Stimulated activated CD4-positive, alpha-beta T cell treated with anti-CD3 and anti-CD28 coated beads, TNF-alpha, amount 100 ng/mL, for 24 hours (primary cell): ENCODE measurements around the gene LUZP2.
"Not testable (repeated sequence)": the region's sequence is repeated elsewhere in the genome, so short reads cannot be mapped to it uniquely, and the experiment has no call there.

Source experiments
- DNase-seq, 3 experiments: peaks; one replicate each; pipeline ENCODE4 v3.0.0-alpha.2; 2020; ENCODE audit warnings: low read depth in 3 of 3

LUZP2 gene

GRCh38 chr11:24900960-24901549 lies 404.2 kb downstream of the LUZP2 start:
- no peak for DNase-seq

- no peak for DNase-seq
These were observed 406.7 kb downstream of the LUZP2 start for GRCh38 chr11:24903555-24903954.

- DNase-seq: no peak
These were observed 428.2 kb downstream of the LUZP2 start for GRCh38 chr11:24925091-24925490.

- DNase-seq: no peak
These were observed 435.5 kb downstream of the LUZP2 start for GRCh38 chr11:24932110-24933000.

- no peak for DNase-seq
These were observed 438.0 kb downstream of the LUZP2 start for GRCh38 chr11:24934733-24935439.

GRCh38 chr11:24944891-24945290 lies 448.0 kb downstream of the LUZP2 start:
- DNase-seq: no peak

GRCh38 chr11:24949406-24949805 lies 452.6 kb downstream of the LUZP2 start:
- no peak for DNase-seq

- no peak for DNase-seq
These were observed 467.0 kb downstream of the LUZP2 start for GRCh38 chr11:24963852-24964251.

GRCh38 chr11:24965748-24966147 lies 468.9 kb downstream of the LUZP2 start:
- DNase-seq: no peak

GRCh38 chr11:24993903-24994302 lies 497.1 kb downstream of the LUZP2 start:
- DNase-seq: not testable (repeated sequence)

GRCh38 chr11:24999929-25000328 lies 503.1 kb downstream of the LUZP2 start:
- not testable (repeated sequence) for DNase-seq

GRCh38 chr11:25037431-25037830 lies 540.6 kb downstream of the LUZP2 start:
- no peak for DNase-seq

GRCh38 chr11:25038131-25038530 lies 541.3 kb downstream of the LUZP2 start:
- DNase-seq: no peak

- no peak for DNase-seq
These were observed 542.3 kb downstream of the LUZP2 start for GRCh38 chr11:25039165-25039564.

GRCh38 chr11:25048632-25049031 lies 551.8 kb downstream of the LUZP2 start:
- DNase-seq: no peak

- DNase-seq: no peak
These were observed 556.0 kb downstream of the LUZP2 start for GRCh38 chr11:25052844-25053243.

GRCh38 chr11:25057861-25058260 lies 561.0 kb downstream of the LUZP2 start:
- no peak for DNase-seq

- no peak for DNase-seq
These were observed 568.9 kb downstream of the LUZP2 start for GRCh38 chr11:25065746-25066145.

GRCh38 chr11:25066706-25067105 lies 569.9 kb downstream of the LUZP2 start:
- DNase-seq: no peak

GRCh38 chr11:25068451-25068850 lies 571.6 kb downstream of the LUZP2 start:
- no peak for DNase-seq

GRCh38 chr11:25094085-25094802 lies 597.4 kb downstream of the LUZP2 start:
- DNase-seq: no peak

GRCh38 chr11:25119416-25119815 lies 622.6 kb downstream of the LUZP2 start:
- no peak for DNase-seq
